GM19043 (cell line): ENCODE results near the gene TMEM272.

ENCODE experiments used
- ATAC-seq: cut with Tn5 transposase; IDR thresholded peaks from one replicate; pipeline ENCODE4 v1.9.1; 2021; ENCODE audit warnings: low read depth; ENCODE audit not compliant: unreplicated experiment

The TMEM272 gene

GRCh38 chr13:51763486-51763885 lies 81.5 kb downstream of the TMEM272 start:
- no peak for ATAC-seq
